Epithelial cell of esophagus (primary cell): ENCODE data around the gene CREM.

Experiments used
- DNase-seq: peaks from one replicate; pipeline ENCODE4 v3.0.0; 2010; ENCODE audit warnings: low read depth
- H3K4me3 ChIP-seq: 2 replicates; pipeline ENCODE4 v1.5.1; 2011; ENCODE audit warnings: mild to moderate bottlenecking, low read length, control low read depth
- TF ChIP-seq, protein P1 (sequence below): IDR thresholded peaks from 2 replicates; pipeline ENCODE4 v1.5.1; 2011; ENCODE audit warnings: low read depth, mild to moderate bottlenecking, low read length, control low read depth, inconsistent platforms; ENCODE audit not compliant: insufficient read depth; ENCODE audit errors: missing control alignments

The CREM gene

DNA sequence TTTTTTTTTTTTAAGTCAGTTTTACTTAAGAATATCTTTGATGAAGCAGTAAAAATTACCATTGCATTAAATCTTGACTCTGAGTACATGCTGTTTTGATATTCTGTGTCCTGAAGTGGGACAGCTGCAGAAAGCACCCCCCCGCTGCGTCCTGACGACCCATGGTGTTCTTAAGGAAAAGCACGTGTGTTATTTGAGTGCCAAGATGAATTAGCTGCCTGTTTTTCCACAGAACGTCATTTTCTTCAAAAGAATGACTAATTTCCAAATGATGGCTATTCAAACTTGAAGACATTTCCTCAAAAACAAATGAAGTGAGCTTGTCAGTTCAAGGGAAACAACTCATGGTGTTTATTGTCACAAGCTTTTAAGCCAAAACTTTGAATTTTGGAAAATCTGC, 45.9 kb downstream of the CREM start:
- TF ChIP-seq, protein P1, sequence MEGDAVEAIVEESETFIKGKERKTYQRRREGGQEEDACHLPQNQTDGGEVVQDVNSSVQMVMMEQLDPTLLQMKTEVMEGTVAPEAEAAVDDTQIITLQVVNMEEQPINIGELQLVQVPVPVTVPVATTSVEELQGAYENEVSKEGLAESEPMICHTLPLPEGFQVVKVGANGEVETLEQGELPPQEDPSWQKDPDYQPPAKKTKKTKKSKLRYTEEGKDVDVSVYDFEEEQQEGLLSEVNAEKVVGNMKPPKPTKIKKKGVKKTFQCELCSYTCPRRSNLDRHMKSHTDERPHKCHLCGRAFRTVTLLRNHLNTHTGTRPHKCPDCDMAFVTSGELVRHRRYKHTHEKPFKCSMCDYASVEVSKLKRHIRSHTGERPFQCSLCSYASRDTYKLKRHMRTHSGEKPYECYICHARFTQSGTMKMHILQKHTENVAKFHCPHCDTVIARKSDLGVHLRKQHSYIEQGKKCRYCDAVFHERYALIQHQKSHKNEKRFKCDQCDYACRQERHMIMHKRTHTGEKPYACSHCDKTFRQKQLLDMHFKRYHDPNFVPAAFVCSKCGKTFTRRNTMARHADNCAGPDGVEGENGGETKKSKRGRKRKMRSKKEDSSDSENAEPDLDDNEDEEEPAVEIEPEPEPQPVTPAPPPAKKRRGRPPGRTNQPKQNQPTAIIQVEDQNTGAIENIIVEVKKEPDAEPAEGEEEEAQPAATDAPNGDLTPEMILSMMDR: no peak
- H3K4me3 ChIP-seq: no peak overlapping the region

DNA sequence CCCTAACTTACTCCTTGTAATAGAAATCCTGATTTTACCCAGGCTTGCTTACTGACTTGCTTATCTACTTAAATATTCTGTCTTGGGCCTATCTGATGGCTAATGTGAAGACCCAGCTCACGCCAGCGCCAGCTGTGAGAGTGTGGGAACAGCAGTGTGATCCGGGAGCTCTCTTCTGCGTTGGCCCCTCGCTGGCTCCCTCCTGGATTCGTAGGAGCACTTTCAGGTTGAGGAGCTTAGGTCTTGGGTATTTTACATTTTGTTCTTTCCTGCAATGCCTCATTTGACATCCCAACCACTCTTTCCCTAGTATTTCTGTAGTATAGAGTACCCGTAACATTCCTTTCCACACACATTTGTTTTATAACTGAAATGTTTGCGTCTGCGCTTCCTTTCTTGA, 51.7 kb downstream of the CREM start:
- DNase-seq: no peak
- no peak overlapping the region for H3K4me3 ChIP-seq
- TF ChIP-seq, protein P1: no peak

More for the DNA sequence above, 45.9 kb downstream of the CREM start:
- DNase-seq: no peak

DNA sequence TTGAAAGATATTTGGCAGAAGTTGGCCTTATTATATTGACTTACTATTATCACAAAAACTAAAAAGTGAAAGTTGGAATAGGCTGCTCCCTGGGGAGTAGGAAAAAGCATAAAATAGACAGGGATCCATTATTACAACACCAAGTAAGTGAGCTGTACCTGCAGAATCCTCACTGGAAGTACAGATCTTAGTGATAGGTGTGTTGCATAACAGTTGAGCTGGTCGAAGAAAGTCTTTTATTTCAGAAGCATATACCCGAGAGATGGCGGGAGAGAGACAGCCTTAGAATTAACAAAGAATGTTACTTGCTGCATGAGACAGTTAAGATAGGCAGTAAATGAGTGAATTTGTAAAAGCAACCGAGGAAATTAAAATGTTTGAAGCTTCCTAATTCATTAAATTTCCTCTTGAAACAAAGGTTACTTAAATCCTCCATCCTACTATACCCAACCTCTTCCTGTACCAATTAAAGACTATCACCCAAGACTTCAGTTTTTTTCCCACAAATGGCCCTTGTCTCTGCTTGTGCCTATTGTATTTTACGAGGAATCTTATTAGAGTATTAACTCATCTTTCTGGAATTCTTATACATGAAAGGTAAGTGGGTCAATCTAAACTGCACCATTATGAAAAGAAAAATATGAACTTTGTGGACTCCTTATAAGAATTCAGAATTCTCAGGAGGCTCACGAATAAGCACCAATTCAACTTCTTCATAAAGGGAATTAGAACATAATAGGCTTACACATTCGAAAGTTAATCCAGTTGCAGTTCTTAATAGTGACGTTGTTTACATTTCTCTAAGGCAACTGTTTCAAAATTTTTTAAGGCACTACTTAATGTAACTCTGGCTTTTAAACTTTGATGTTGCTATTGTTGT, 56.2 kb downstream of the CREM start:
- TF ChIP-seq, protein P1: no peak
- H3K4me3 ChIP-seq: no peak overlapping the region
- DNase-seq: peak; percentile 30

DNA sequence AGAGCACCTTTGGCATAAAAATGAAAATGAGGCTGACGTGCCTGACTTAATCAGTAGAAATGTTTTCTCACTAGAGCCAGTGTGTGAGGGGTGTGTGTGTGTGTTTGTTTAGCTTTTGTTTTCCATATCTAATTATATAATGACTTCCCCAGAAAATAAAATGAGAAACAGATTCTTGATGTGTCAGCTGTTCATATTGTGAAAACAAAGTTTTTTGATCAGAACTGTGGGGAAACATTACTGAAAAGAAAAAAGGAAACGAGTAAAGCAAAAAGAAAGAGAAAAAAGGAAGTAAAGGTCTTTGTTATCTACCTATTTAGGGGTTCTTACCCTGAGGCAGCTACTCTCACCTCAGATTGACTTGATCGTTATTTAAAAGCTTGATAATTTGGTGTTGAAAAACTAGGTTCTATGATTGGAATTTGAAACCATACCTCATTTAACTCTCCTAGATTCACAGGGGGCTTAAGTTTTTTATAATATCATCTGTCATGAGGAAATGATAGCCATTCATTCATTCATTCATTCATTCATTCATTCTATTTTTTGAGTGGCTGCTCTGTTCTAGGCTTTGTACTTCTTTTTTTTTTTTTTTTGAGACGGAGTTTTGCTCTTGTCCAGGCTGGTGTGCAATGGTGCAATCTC, 58.0 kb downstream of the CREM start:
- TF ChIP-seq, protein P1: no peak
- DNase-seq: no peak
- no peak overlapping the region for H3K4me3 ChIP-seq

DNA sequence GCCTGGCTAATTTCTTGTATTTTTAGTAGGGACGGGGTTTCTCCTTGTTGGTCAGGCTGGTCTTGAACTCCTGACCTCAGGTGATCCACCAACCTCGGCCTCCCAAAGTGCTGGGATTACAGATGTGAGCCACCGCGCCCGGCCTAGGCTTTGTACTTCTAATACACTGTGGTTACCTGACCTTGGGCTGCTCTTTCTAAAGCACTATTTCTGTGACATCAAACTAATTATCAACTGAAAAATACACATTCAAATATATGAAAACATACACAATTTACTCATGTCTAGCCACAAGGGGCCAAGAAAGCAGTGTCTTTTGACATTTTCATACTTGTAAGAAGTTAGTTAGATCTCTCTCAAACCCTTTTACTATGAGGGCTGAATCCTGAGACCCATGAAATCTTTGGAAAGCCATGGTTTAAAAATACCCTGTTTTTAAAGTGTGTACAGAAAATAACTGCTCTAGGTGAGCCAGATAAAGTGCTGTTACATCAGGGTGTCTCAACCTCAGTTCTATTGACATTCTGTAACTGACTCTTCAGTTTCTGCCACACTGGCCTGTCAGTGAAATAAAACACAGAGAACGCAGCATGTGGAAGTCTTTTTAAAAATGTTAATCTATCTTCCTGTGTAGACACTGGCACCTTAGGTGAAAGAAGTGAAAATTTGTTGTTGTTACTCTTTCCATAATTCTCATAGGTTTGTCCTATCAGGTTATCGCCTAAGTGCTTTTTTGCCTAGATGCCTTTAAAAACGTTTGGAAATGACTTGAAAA, 58.8 kb downstream of the CREM start:
- DNase-seq: no peak
- no peak overlapping the region for H3K4me3 ChIP-seq
- TF ChIP-seq, protein P1: no peak

DNA sequence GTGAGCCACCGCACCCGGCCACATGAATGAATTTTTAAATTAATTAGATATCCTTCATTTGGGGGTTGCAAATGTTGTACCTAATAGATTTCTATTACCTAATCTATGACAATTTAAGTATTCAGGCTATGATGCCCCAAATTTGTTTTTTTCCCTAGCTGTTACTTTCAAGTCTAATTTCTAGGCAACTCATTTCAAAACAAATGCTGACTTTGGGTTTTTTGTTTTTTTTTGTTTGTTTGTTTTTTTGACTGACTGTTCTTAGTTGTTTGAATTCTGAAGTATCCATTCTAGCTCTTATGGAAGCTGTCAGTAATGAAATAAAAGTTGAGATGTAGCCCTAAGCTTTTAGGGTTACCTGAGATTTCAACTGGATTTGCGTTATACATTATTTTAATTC, 62.3 kb downstream of the CREM start:
- TF ChIP-seq, protein P1: no peak
- no peak overlapping the region for H3K4me3 ChIP-seq
- DNase-seq: no peak
